ENCODE data around the gene DDX10. TPM values are rescaled to one million over a fixed set of nuclear protein-coding genes. Genes with fewer than 3 reads are reported as not detected.
A peak's percentile ranks its signal among the peaks of the same experiment; 100 is the strongest.

DDX10 gene
- total and polyA plus RNA-seq, 9 of the 15 experiments (the other 6 are each of a cell fraction or from before 2014, with no cell fraction given), result 33.9 to 94.6 (median 50.7) TPM

DNA sequence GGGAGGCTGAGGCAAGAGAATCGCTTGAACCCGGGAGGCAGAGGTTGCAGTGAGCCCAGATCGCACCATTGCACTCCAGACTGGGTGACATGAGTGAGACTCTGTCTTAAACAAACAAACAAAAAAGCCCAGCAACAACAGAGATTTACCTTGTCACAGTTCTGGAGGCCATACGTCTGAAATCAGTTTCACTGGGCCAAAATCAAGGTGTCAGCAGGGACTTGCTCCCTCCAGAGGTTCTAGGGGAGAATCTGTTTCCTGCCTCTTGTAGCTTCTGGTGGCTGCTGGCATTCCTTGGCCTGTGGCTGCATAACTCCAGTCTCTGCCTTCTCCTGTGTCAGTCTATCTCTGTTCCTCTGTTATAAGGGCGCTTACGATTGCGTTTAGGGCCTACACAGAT lies 1.5 kb downstream of the DDX10 start (continued):
- TF ChIP-seq ZNF280A (IDR thresholded peaks at IDR 0.05; ENCODE audit: low read depth, partially characterized antibody) (no peak), RAD21 (CRISPR knock-in tag; conservative IDR thresholded peaks at IDR 0.05 in 1 of 2, IDR thresholded peaks at IDR 0.05 in 1 of 2) (peak in 1 of 2 experiments; percentile 27; a peak in 2 of 4 replicates), CBX3 (IDR thresholded peaks at IDR 0.05; ENCODE audit: borderline replicate concordance in 1 of 2, low read length in 2 of 2) (peak in 1 of 2 experiments; percentile 47; a peak in 1 of 3 replicates), KDM1A (IDR thresholded peaks at IDR 0.05) (peak; percentile 53 to 68; a peak in 3 of 4 replicates), SIN3B (IDR thresholded peaks at IDR 0.05; ENCODE audit: low read depth) (no peak), RCOR1 (IDR thresholded peaks at IDR 0.05; ENCODE audit: borderline replicate concordance in 1 of 2, low read depth in 2 of 2, low read length in 2 of 2) (peak in 1 of 2 experiments; percentile 29; a peak in 2 of 4 replicates), ATF7 (IDR thresholded peaks at IDR 0.05) (no peak), GTF2A2 (tag; IDR thresholded peaks at IDR 0.05) (no peak), MAZ (CRISPR knock-in tag; conservative IDR thresholded peaks at IDR 0.05 in 1 of 2, IDR thresholded peaks at IDR 0.05 in 1 of 2) (0 out of 4 replicates have a peak, but pooled peaks of 1 of the 2 experiments have one; percentile 20), SREBF2 (CRISPR knock-in tag; IDR thresholded peaks at IDR 0.05) (no peak), HDAC1 (IDR thresholded peaks at IDR 0.05) (peak in 1 of 2 experiments; percentile 12; a peak in 1 of 4 replicates), CTCFL (IDR thresholded peaks at IDR 0.05; ENCODE audit: borderline replicate concordance, insufficient read depth, low read depth, low read length, poor library complexity, severe bottlenecking) (peak; percentile 26), TEAD1 (CRISPR knock-in tag; IDR thresholded peaks at IDR 0.05) (0 out of 4 replicates have a peak, but pooled peaks of 1 of the 2 experiments have one; percentile 15), TAF7 (tag; IDR thresholded peaks at IDR 0.05) (no peak), ZNF830 (CRISPR knock-in tag; IDR thresholded peaks at IDR 0.05) (no peak), PTTG1 (tag; IDR thresholded peaks at IDR 0.05; ENCODE audit: low read depth) (no peak), MXI1 (IDR thresholded peaks at IDR 0.05; ENCODE audit: low read depth, low read length) (no peak), ADNP (tag; IDR thresholded peaks at IDR 0.05) (no peak), GABPB1 (CRISPR knock-in tag; IDR thresholded peaks at IDR 0.05) (0 out of 2 replicates have a peak, but pooled peaks have one; percentile 26)
- TF ChIP-seq, protein P1, sequence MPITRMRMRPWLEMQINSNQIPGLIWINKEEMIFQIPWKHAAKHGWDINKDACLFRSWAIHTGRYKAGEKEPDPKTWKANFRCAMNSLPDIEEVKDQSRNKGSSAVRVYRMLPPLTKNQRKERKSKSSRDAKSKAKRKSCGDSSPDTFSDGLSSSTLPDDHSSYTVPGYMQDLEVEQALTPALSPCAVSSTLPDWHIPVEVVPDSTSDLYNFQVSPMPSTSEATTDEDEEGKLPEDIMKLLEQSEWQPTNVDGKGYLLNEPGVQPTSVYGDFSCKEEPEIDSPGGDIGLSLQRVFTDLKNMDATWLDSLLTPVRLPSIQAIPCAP (CRISPR knock-in tag; IDR thresholded peaks at IDR 0.05; ENCODE audit: borderline replicate concordance), result no peak
- TF ChIP-seq, protein P2, sequence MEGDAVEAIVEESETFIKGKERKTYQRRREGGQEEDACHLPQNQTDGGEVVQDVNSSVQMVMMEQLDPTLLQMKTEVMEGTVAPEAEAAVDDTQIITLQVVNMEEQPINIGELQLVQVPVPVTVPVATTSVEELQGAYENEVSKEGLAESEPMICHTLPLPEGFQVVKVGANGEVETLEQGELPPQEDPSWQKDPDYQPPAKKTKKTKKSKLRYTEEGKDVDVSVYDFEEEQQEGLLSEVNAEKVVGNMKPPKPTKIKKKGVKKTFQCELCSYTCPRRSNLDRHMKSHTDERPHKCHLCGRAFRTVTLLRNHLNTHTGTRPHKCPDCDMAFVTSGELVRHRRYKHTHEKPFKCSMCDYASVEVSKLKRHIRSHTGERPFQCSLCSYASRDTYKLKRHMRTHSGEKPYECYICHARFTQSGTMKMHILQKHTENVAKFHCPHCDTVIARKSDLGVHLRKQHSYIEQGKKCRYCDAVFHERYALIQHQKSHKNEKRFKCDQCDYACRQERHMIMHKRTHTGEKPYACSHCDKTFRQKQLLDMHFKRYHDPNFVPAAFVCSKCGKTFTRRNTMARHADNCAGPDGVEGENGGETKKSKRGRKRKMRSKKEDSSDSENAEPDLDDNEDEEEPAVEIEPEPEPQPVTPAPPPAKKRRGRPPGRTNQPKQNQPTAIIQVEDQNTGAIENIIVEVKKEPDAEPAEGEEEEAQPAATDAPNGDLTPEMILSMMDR (IDR thresholded peaks at IDR 0.05 in 2 of 3, conservative IDR thresholded peaks at IDR 0.05 in 1 of 3; ENCODE audit: insufficient read depth in 2 of 3, low read depth in 1 of 3, low read length in 3 of 3), result peak in 2 of 3 experiments; percentile 21 to 37; a peak in 2 of 6 replicates
